Measurements from ENCODE around the gene COL24A1. TPM values are rescaled to one million over a fixed set of nuclear protein-coding genes. Genes with fewer than 3 reads are reported as not detected.

The COL24A1 gene
- total and polyA plus RNA-seq, 2 of the 8 experiments (the other 6 are each of a cell fraction or from before 2014, with no cell fraction given), result 0.23 to 1.1 TPM

GRCh38 chr1:85983316-85983715 lies 173.3 kb downstream of the COL24A1 start:
- H4K91ac ChIP-seq (replicated peaks; ENCODE audit: insufficient read length, low read length), result no peak overlapping the region
- 88% methylated on average over 1 of the region's 1 CpG; no CpG with 5 or more reads in 1 of the 2 experiments for WGBS, 2 experiments (ENCODE audit: extremely low coverage in 1 of 2, insufficient coverage in 1 of 2, insufficient read length in 1 of 2, insufficient replicate concordance in 2 of 2, low coverage in 1 of 2, low lambda C conversion rate in 2 of 2, missing lambda C conversion rate in 1 of 2)
- H2AK5ac ChIP-seq (ENCODE audit: low read depth, low read length), result no peak overlapping the region
- H3K4me1 ChIP-seq (replicated peaks in 1 of 4; ENCODE audit: control insufficient read depth in 3 of 4, insufficient read depth in 4 of 4, low read length in 3 of 4), result no peaks in the 10 kb centered on the region
- H4K20me1 ChIP-seq (replicated peaks in 1 of 2; ENCODE audit: control insufficient read depth in 1 of 2, insufficient read depth in 2 of 2, low read length in 2 of 2), result no peaks in the 10 kb centered on the region
- H3K27me3 ChIP-seq (replicated peaks in 1 of 4; ENCODE audit: control insufficient read depth in 3 of 4, extremely low read depth in 1 of 4, insufficient read depth in 3 of 4, low read length in 3 of 4), result no peaks in the 10 kb centered on the region
- H3K4me3 ChIP-seq (ENCODE audit: extremely low read depth in 1 of 4, insufficient read depth in 2 of 4, low read depth in 3 of 4, low read length in 4 of 4), result no peak overlapping the region
- CTCF ChIA-PET (ENCODE audit: partially characterized antibody), result no interaction called here
- H3K14ac ChIP-seq (ENCODE audit: insufficient read length), result no peak overlapping the region
- H3K79me2 ChIP-seq (ENCODE audit: control insufficient read depth in 1 of 2, insufficient read depth in 2 of 2, low read length in 2 of 2), result no peaks in the 10 kb centered on the region
- H2BK20ac ChIP-seq (ENCODE audit: low read length), result no peak overlapping the region
- DNase-seq (ENCODE audit: low read depth in 1 of 2, low spot score in 2 of 2), result no peak
- H3K36me3 ChIP-seq (ENCODE audit: control insufficient read depth in 2 of 4, insufficient read depth in 4 of 4, low read length in 3 of 4), result no peaks in the 10 kb centered on the region
- no peak overlapping the region for H4K5ac ChIP-seq (ENCODE audit: insufficient read length, low read depth, low read length)
- H3K9ac ChIP-seq (replicated peaks in 1 of 4; ENCODE audit: extremely low read depth in 1 of 4, low read depth in 3 of 4, low read length in 3 of 4), result no peak overlapping the region
- no peaks in the 10 kb centered on the region for H3K79me1 ChIP-seq (ENCODE audit: low read depth, low read length)
- POLR2A ChIA-PET (ENCODE audit: partially characterized antibody), result no interaction called here
- H3K4me2 ChIP-seq (ENCODE audit: insufficient read depth in 1 of 2, low read depth in 2 of 2, low read length in 2 of 2), result no peak overlapping the region
- no peak overlapping the region for H4K8ac ChIP-seq (ENCODE audit: extremely low read depth, insufficient read depth, low read length)
- no peak for FAIRE-seq
- H2BK15ac ChIP-seq (ENCODE audit: low read length), result no peak overlapping the region
- no peaks in the 10 kb centered on the region for H3K23me2 ChIP-seq (ENCODE audit: low read depth, low read length)
- H3K4ac ChIP-seq (replicated peaks; ENCODE audit: insufficient read length, low read depth, low read length), result no peak overlapping the region
- H3K9me3 ChIP-seq (ENCODE audit: insufficient read depth in 2 of 2, low read depth in 1 of 2, low read length in 1 of 2), result no peaks in the 10 kb centered on the region
- no peak overlapping the region for H3K27ac ChIP-seq (ENCODE audit: low read depth, low read length)
- H3K18ac ChIP-seq (ENCODE audit: extremely low read depth, low read length), result no peak overlapping the region
- H3K56ac ChIP-seq (replicated peaks; ENCODE audit: insufficient read length, low read depth, low read length), result no peak overlapping the region
- H2BK12ac ChIP-seq (ENCODE audit: low read depth, low read length), result no peak overlapping the region
- H2BK5ac ChIP-seq (ENCODE audit: low read depth, low read length), result no peak overlapping the region
- no peak overlapping the region for H2BK120ac ChIP-seq (replicated peaks; ENCODE audit: low read depth, low read length)
- H2AFZ ChIP-seq (ENCODE audit: low read length), result no peak overlapping the region
- no peak overlapping the region for H3K23ac ChIP-seq (ENCODE audit: insufficient read length)
- TF ChIP-seq GABPA (IDR thresholded peaks at IDR 0.05; ENCODE audit: borderline replicate concordance, insufficient read depth, low read length) (no peak), POLR2AphosphoS5 (IDR thresholded peaks at IDR 0.05; ENCODE audit: low read depth, low read length) (no peak), ZNF274 (IDR thresholded peaks at IDR 0.05; ENCODE audit: borderline replicate concordance, extremely low read depth, low read length) (no peak), CREB1 (IDR thresholded peaks at IDR 0.05) (no peak), SP1 (IDR thresholded peaks at IDR 0.05; ENCODE audit: low read depth, low read length) (no peak), SP4 (IDR thresholded peaks at IDR 0.05; ENCODE audit: low read length) (no peak), JUND (IDR thresholded peaks at IDR 0.05; ENCODE audit: low read length) (no peak), CHD2 (IDR thresholded peaks at IDR 0.05; ENCODE audit: low read length) (no peak), ASH2L (IDR thresholded peaks at IDR 0.05; ENCODE audit: low read length) (no peak), PHF8 (conservative IDR thresholded peaks at IDR 0.05; ENCODE audit: low read depth, low read length) (no peak), BCL11A (IDR thresholded peaks at IDR 0.05; ENCODE audit: low read depth in 2 of 2, low read length in 2 of 2) (no peak)
- TF ChIP-seq, protein P1, sequence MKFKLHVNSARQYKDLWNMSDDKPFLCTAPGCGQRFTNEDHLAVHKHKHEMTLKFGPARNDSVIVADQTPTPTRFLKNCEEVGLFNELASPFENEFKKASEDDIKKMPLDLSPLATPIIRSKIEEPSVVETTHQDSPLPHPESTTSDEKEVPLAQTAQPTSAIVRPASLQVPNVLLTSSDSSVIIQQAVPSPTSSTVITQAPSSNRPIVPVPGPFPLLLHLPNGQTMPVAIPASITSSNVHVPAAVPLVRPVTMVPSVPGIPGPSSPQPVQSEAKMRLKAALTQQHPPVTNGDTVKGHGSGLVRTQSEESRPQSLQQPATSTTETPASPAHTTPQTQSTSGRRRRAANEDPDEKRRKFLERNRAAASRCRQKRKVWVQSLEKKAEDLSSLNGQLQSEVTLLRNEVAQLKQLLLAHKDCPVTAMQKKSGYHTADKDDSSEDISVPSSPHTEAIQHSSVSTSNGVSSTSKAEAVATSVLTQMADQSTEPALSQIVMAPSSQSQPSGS (IDR thresholded peaks at IDR 0.05; ENCODE audit: low read length), result no peak

All from H1 (cell line).